SK-N-SH treated with all-trans-retinoic acid at 6 μM for 48 hours (cell line): Measurements from ENCODE around the gene MINDY4.

Experiments
- ATAC-seq: fragments of 200-7000 bp; cut with Tn5 transposase; 3 replicates; pipeline ENCODE4 v1.9.1; 2020; ENCODE audit warnings: mild to moderate bottlenecking, moderate library complexity
- ARNTL ChIP-seq: fragments of 450-650 bp; formaldehyde crosslinking; IDR thresholded peaks from 2 replicates; pipeline ENCODE4 v1.5.0; 2020; ENCODE audit warnings: low read depth, mild to moderate bottlenecking, moderate library complexity, borderline replicate concordance
- BACH2 ChIP-seq: fragments of 250-450 bp; sonication (Bioruptor Pico); IDR thresholded peaks from 2 replicates; pipeline ENCODE4 v1.9.0; 2021; ENCODE audit warnings: mild to moderate bottlenecking, borderline replicate concordance
- ESRRG ChIP-seq: fragments of 250-450 bp; sonication (Bioruptor Pico); IDR thresholded peaks from 2 replicates; pipeline ENCODE4 v1.6.1; 2021; ENCODE audit warnings: mild to moderate bottlenecking
- GLIS3 ChIP-seq: fragments of 250-450 bp; sonication (Bioruptor Pico); IDR thresholded peaks from 2 replicates; pipeline ENCODE4 v1.5.0; 2020; ENCODE audit warnings: mild to moderate bottlenecking, moderate library complexity
- ISL1 ChIP-seq: fragments of 250-450 bp; sonication (Bioruptor Pico); IDR thresholded peaks from 2 replicates; pipeline ENCODE4 v2.1.2; 2022; ENCODE audit warnings: mild to moderate bottlenecking, moderate library complexity
- RARB ChIP-seq: fragments of 250-450 bp; sonication (Bioruptor Pico); IDR thresholded peaks from 2 replicates; pipeline ENCODE4 v1.8.0; 2021; ENCODE audit warnings: mild to moderate bottlenecking, moderate library complexity
- SNAI2 ChIP-seq: fragments of 250-450 bp; sonication (Bioruptor Pico); IDR thresholded peaks from 2 replicates; pipeline ENCODE4 v1.5.0; 2020; ENCODE audit warnings: mild to moderate bottlenecking, moderate library complexity
- TCF4 ChIP-seq: fragments of 250-450 bp; sonication (Bioruptor Pico); IDR thresholded peaks from 2 replicates; pipeline ENCODE4 v1.8.0; 2021; ENCODE audit warnings: mild to moderate bottlenecking, moderate library complexity, borderline replicate concordance
- TOX ChIP-seq: fragments of 250-450 bp; sonication (Bioruptor Pico); IDR thresholded peaks from 2 replicates; pipeline ENCODE4 v1.8.0; 2021; ENCODE audit warnings: mild to moderate bottlenecking, moderate library complexity, borderline replicate concordance
- ZC3H10 ChIP-seq: fragments of 250-450 bp; sonication (Bioruptor Pico); IDR thresholded peaks from 2 replicates; pipeline ENCODE4 v1.5.1; 2021; ENCODE audit warnings: mild to moderate bottlenecking, moderate library complexity
- ZFP3 ChIP-seq: fragments of 250-450 bp; sonication (Bioruptor Pico); IDR thresholded peaks from 2 replicates; pipeline ENCODE4 v1.5.0; 2020; ENCODE audit warnings: mild to moderate bottlenecking, moderate library complexity
- ZNF565 ChIP-seq: fragments of 450-650 bp; formaldehyde crosslinking; conservative IDR thresholded peaks from 2 replicates; pipeline ENCODE4 v1.5.0; 2020; ENCODE audit warnings: low read depth, mild to moderate bottlenecking, moderate library complexity
- ZNF8 ChIP-seq: fragments of 450-650 bp; formaldehyde crosslinking; IDR thresholded peaks from 2 replicates; pipeline ENCODE4 v1.5.0; 2020; ENCODE audit warnings: mild to moderate bottlenecking, moderate library complexity
- TF ChIP-seq, protein P1 (sequence below): fragments of 250-450 bp; sonication (Bioruptor Pico); IDR thresholded peaks from 2 replicates; pipeline ENCODE4 v1.5.1; 2021; ENCODE audit warnings: mild to moderate bottlenecking, moderate library complexity
- TF ChIP-seq, protein P2 (sequence below): fragments of 250-450 bp; sonication (Bioruptor Pico); IDR thresholded peaks from 2 replicates; pipeline ENCODE4 v1.5.0; 2020; ENCODE audit warnings: mild to moderate bottlenecking, moderate library complexity
- TF ChIP-seq, protein P3 (sequence below): fragments of 250-450 bp; sonication (Bioruptor Pico); IDR thresholded peaks from 2 replicates; pipeline ENCODE4 v1.8.0; 2020; ENCODE audit warnings: mild to moderate bottlenecking, moderate library complexity, borderline replicate concordance
- TF ChIP-seq, protein P4 (sequence below): fragments of 250-450 bp; sonication (Bioruptor Pico); IDR thresholded peaks from 2 replicates; pipeline ENCODE4 v1.8.0; 2021; ENCODE audit warnings: low read depth, mild to moderate bottlenecking, moderate library complexity, borderline replicate concordance
- TF ChIP-seq, protein P5 (sequence below): fragments of 250-450 bp; sonication (Bioruptor Pico); IDR thresholded peaks from 2 replicates; pipeline ENCODE4 v1.5.1; 2020; ENCODE audit warnings: low read depth, mild to moderate bottlenecking, moderate library complexity

MINDY4 gene

DNA sequence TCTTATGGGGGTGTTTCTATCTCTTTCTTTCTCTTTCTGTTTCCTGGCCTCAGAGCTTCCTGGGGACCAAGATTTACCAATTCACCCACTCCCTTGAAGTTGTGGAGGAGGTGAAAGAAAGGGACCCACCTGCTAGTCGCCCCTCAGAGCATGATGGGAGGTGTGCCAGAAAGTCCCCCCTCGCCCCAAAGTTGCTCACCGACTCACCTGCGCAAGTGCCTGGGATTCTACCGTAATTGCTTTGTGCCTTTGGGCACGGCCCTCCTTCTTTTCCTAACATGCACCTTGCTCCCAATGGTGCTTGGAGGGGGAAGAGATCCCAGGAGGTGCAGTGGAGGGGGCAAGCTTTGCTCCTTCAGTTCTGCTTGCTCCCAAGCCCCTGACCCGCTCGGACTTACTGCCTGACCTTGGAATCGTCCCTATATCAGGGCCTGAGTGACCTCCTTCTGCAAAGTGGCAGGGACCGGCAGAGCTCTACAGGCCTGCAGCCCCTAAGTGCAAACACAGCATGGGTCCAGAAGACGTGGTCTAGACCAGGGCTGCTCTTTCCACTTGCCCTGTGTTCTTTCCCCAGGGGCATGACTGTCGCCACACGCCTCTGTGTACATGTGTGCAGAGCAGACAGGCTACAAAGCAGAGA is 152.7 kb downstream of the MINDY4 start:
- ATAC-seq: no peak
- no peak for TF ChIP-seq ZC3H10 (CRISPR knock-in tag)
- TF ChIP-seq SNAI2 (CRISPR knock-in tag): no peak
- TF ChIP-seq ZNF8 (CRISPR knock-in tag): no peak
- TF ChIP-seq ESRRG (CRISPR knock-in tag): no peak
- TF ChIP-seq, protein P1, sequence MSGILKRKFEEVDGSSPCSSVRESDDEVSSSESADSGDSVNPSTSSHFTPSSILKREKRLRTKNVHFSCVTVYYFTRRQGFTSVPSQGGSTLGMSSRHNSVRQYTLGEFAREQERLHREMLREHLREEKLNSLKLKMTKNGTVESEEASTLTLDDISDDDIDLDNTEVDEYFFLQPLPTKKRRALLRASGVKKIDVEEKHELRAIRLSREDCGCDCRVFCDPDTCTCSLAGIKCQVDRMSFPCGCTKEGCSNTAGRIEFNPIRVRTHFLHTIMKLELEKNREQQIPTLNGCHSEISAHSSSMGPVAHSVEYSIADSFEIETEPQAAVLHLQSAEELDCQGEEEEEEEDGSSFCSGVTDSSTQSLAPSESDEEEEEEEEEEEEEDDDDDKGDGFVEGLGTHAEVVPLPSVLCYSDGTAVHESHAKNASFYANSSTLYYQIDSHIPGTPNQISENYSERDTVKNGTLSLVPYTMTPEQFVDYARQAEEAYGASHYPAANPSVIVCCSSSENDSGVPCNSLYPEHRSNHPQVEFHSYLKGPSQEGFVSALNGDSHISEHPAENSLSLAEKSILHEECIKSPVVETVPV: no peak
- no peak for TF ChIP-seq TOX (CRISPR knock-in tag)
- no peak for TF ChIP-seq ZNF565 (CRISPR knock-in tag)
- no peak for TF ChIP-seq ARNTL (CRISPR knock-in tag)
- TF ChIP-seq, protein P2, sequence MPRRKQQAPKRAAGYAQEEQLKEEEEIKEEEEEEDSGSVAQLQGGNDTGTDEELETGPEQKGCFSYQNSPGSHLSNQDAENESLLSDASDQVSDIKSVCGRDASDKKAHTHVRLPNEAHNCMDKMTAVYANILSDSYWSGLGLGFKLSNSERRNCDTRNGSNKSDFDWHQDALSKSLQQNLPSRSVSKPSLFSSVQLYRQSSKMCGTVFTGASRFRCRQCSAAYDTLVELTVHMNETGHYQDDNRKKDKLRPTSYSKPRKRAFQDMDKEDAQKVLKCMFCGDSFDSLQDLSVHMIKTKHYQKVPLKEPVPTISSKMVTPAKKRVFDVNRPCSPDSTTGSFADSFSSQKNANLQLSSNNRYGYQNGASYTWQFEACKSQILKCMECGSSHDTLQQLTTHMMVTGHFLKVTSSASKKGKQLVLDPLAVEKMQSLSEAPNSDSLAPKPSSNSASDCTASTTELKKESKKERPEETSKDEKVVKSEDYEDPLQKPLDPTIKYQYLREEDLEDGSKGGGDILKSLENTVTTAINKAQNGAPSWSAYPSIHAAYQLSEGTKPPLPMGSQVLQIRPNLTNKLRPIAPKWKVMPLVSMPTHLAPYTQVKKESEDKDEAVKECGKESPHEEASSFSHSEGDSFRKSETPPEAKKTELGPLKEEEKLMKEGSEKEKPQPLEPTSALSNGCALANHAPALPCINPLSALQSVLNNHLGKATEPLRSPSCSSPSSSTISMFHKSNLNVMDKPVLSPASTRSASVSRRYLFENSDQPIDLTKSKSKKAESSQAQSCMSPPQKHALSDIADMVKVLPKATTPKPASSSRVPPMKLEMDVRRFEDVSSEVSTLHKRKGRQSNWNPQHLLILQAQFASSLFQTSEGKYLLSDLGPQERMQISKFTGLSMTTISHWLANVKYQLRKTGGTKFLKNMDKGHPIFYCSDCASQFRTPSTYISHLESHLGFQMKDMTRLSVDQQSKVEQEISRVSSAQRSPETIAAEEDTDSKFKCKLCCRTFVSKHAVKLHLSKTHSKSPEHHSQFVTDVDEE: no peak
- TF ChIP-seq, protein P3, sequence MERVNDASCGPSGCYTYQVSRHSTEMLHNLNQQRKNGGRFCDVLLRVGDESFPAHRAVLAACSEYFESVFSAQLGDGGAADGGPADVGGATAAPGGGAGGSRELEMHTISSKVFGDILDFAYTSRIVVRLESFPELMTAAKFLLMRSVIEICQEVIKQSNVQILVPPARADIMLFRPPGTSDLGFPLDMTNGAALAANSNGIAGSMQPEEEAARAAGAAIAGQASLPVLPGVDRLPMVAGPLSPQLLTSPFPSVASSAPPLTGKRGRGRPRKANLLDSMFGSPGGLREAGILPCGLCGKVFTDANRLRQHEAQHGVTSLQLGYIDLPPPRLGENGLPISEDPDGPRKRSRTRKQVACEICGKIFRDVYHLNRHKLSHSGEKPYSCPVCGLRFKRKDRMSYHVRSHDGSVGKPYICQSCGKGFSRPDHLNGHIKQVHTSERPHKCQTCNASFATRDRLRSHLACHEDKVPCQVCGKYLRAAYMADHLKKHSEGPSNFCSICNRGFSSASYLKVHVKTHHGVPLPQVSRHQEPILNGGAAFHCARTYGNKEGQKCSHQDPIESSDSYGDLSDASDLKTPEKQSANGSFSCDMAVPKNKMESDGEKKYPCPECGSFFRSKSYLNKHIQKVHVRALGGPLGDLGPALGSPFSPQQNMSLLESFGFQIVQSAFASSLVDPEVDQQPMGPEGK (CRISPR knock-in tag): no peak
- TF ChIP-seq ISL1: no peak
- no peak for TF ChIP-seq TCF4 (CRISPR knock-in tag)
- TF ChIP-seq, protein P4, sequence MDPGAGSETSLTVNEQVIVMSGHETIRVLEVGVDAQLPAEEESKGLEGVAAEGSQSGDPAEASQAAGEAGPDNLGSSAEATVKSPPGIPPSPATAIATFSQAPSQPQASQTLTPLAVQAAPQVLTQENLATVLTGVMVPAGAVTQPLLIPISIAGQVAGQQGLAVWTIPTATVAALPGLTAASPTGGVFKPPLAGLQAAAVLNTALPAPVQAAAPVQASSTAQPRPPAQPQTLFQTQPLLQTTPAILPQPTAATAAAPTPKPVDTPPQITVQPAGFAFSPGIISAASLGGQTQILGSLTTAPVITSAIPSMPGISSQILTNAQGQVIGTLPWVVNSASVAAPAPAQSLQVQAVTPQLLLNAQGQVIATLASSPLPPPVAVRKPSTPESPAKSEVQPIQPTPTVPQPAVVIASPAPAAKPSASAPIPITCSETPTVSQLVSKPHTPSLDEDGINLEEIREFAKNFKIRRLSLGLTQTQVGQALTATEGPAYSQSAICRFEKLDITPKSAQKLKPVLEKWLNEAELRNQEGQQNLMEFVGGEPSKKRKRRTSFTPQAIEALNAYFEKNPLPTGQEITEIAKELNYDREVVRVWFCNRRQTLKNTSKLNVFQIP: no peak
- TF ChIP-seq, protein P5, sequence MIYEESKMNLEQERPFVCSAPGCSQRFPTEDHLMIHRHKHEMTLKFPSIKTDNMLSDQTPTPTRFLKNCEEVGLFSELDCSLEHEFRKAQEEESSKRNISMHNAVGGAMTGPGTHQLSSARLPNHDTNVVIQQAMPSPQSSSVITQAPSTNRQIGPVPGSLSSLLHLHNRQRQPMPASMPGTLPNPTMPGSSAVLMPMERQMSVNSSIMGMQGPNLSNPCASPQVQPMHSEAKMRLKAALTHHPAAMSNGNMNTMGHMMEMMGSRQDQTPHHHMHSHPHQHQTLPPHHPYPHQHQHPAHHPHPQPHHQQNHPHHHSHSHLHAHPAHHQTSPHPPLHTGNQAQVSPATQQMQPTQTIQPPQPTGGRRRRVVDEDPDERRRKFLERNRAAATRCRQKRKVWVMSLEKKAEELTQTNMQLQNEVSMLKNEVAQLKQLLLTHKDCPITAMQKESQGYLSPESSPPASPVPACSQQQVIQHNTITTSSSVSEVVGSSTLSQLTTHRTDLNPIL (CRISPR knock-in tag): no peak
- TF ChIP-seq BACH2: no peak

DNA sequence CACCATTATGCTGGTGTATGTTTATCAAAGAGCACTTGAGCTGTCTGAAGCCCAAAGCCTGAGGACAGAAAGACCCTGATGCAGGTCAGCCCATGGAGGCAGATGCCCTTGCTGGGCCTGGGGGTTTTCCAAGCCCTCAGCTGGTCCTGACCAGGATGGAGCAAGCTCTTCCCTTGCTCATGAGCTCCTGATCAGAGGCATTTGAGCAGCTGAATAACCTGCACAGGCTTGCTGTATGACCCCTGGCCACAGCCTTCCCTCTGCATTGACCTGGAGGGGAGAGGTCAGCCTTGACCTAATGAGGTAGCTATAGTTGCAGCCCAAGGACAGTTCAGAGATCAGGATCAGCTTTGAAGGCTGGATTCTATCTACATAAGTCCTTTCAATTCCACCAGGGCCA is 153.4 kb downstream of the MINDY4 start:
- no peak for ATAC-seq
- TF ChIP-seq RARB (CRISPR knock-in tag): no peak
- TF ChIP-seq ARNTL (CRISPR knock-in tag): no peak
- TF ChIP-seq ZNF565 (CRISPR knock-in tag): no peak
- TF ChIP-seq, all 23 proteins: peak for 0

DNA sequence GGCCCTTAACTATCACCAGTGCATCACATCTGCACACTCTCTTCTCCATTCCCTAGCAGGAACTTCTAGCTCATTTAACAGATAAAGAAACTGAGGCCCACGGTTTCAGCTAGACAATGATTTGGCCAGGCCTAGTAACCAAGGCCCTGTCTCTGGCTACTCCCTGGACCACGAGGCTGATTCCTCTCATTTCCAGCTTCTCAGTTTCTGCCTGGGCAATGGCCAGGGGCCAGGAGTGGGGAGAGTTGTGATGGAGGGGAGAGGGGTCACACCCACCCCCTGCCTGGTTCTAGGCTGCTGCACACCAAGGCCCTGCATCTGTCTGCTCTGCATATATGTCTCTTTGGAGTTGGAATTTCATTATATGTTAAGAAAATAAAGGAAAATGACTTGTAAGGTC is 153.9 kb downstream of the MINDY4 start:
- no peak for TF ChIP-seq SNAI2 (CRISPR knock-in tag)
- TF ChIP-seq, all 23 proteins: peak for 0
- no peak for ATAC-seq

DNA sequence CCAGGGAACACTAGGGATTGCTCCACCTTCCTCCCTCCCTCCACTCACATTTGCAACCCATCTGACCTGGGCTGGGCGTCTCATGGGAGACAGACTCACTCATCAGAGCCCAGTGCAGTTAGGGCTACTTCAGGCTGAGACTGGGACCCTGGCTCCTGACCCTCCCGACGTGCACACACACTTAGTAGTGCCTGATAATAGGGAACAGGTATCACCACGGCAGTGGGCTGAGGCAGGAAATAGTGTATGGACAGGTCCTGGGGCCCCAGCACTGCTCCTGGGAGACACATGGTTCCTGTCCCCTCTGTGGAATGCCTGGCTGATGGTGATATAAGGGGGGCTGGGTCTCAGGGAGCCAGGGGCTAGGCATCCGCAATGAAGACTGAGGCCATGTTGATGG is 154.7 kb downstream of the MINDY4 start:
- TF ChIP-seq ZFP3 (CRISPR knock-in tag) (no peak), GLIS3 (CRISPR knock-in tag) (no peak)
- no peak for ATAC-seq

DNA sequence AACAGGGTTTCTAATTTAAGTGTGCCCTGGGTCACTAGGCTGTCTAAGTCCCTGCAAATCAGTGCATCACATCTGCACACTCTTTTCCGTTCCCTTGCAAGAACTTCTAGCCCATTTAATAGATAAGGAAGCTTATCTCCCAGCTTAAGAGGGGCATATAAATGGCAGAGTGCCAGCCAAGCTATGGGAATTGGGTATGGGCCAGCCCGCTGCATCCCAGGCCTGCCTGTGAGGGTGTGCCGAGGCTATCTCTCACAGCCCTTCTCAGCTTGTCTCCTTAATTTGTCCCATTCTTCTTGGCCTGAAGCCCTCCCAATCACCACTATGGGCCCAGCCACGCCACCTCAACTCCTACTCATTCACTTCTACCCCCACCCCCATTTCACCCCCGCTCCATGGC is 155.1 kb downstream of the MINDY4 start:
- TF ChIP-seq RARB (CRISPR knock-in tag) (no peak), ARNTL (CRISPR knock-in tag) (no peak), ZNF565 (CRISPR knock-in tag) (no peak), TCF4 (CRISPR knock-in tag) (peak; percentile 15; the same call in 1 of the 2 replicates)
- TF ChIP-seq, protein P4: no peak
- no peak for ATAC-seq
